ENCODE results near the gene CRYGB. TPM values are rescaled to one million over a fixed set of nuclear protein-coding genes. Genes with fewer than 3 reads are reported as not detected.
"Not testable (repeated sequence)": the region's sequence is repeated elsewhere in the genome, so short reads cannot be mapped to it uniquely, and the experiment has no call there.

Gene CRYGB
- total RNA-seq, 1 experiment from 2014 or later = not detected

GRCh38 chr2:208139447-208139846, 6.5 kb downstream of the CRYGB start:
- no peak overlapping the region for H3K9ac ChIP-seq (ENCODE audit: extremely low read depth, insufficient read length, low read length)
- H4K20me1 ChIP-seq (ENCODE audit: control insufficient read depth, insufficient read depth, insufficient read length) = no peaks in the 10 kb centered on the region
- H3K56ac ChIP-seq (ENCODE audit: insufficient read length, low read depth, low read length) = no peak overlapping the region
- H3K9me3 ChIP-seq (ENCODE audit: control insufficient read depth, low read depth, low read length) = peaks cover 7% of the 10 kb centered on the region
- H3K79me2 ChIP-seq (ENCODE audit: insufficient read depth, low read length) = no peaks in the 10 kb centered on the region
- H4K8ac ChIP-seq (replicated peaks; ENCODE audit: insufficient read length, low read depth, low read length) = no peak overlapping the region
- no peak overlapping the region for H3K4ac ChIP-seq (ENCODE audit: low read depth, low read length)
- no peak for TF ChIP-seq CTCF (conservative IDR thresholded peaks at IDR 0.05)
- no peak for DNase-seq
- H3K36me3 Mint-ChIP-seq (ENCODE audit: insufficient read depth in 1 of 3, low read depth in 3 of 3) = peaks cover 14 to 19% (median 16%) of the 10 kb centered on the region in 3 experiments
- no peak overlapping the region for H4K91ac ChIP-seq (ENCODE audit: insufficient read length, low read depth, low read length)
- H3K18ac ChIP-seq (ENCODE audit: insufficient read length, low read depth, low read length) = no peak overlapping the region
- no peaks in the 10 kb centered on the region for H3K23me2 ChIP-seq (ENCODE audit: insufficient read length, low read depth, low read length, poor library complexity, severe bottlenecking)
- H2AK5ac ChIP-seq (ENCODE audit: insufficient read length, low read length) = no peak overlapping the region
- WGBS (ENCODE audit: extremely low coverage, insufficient read length, low lambda C conversion rate) = no CpG with 5 or more reads among the region's 18 CpGs
- H2BK120ac ChIP-seq (ENCODE audit: low read depth, low read length, poor library complexity, severe bottlenecking) = no peak overlapping the region
- no peak overlapping the region for H2BK5ac ChIP-seq (ENCODE audit: insufficient read length, low read length)
- H3T11ph ChIP-seq (ENCODE audit: low read length) = no peak overlapping the region
- H3K14ac ChIP-seq (ENCODE audit: insufficient read depth, low read length) = no peak overlapping the region
- no peaks in the 10 kb centered on the region; the same call in none of the 2 replicates for H3K27me3 Mint-ChIP-seq (ENCODE audit: low read depth)
- H3K9me3 Mint-ChIP-seq = peaks cover 17 to 27% of the 10 kb centered on the region in 2 experiments
- no peak overlapping the region for H3K4me3 Mint-ChIP-seq
- H3K4me1 Mint-ChIP-seq = peaks cover 9 to 16% of the 10 kb centered on the region in 2 experiments
- no peak overlapping the region for H2BK12ac ChIP-seq (ENCODE audit: insufficient read length, low read depth, low read length)
- H3K27ac Mint-ChIP-seq = 0 out of 7 replicates have a peak overlapping the region, but pooled peaks of 1 of the 3 experiments have one; percentile 23
- no peak overlapping the region for H2AFZ ChIP-seq (ENCODE audit: low read length)
- H3K23ac ChIP-seq (ENCODE audit: insufficient read length, low read depth, low read length) = no peak overlapping the region
- no peak overlapping the region for H2BK15ac ChIP-seq (ENCODE audit: low read depth, low read length)
- no peaks in the 10 kb centered on the region for H3K27me3 ChIP-seq (ENCODE audit: insufficient read depth, low read length)
- H3K4me2 ChIP-seq (ENCODE audit: insufficient read depth, insufficient read length, low read length) = no peak overlapping the region
- H3K27ac ChIP-seq (ENCODE audit: insufficient read length, low read depth, low read length) = no peak overlapping the region
- peaks cover 2% of the 10 kb centered on the region for H3K4me1 ChIP-seq (ENCODE audit: insufficient read depth, low read length)
- no peak overlapping the region for H2BK20ac ChIP-seq (ENCODE audit: low read depth, low read length, poor library complexity, severe bottlenecking)
- no peaks in the 10 kb centered on the region for H3K79me1 ChIP-seq (ENCODE audit: insufficient read depth, low read depth, low read length, poor library complexity, severe bottlenecking)
- H4K5ac ChIP-seq (ENCODE audit: insufficient read length, low read depth, low read length) = no peak overlapping the region

DNA sequence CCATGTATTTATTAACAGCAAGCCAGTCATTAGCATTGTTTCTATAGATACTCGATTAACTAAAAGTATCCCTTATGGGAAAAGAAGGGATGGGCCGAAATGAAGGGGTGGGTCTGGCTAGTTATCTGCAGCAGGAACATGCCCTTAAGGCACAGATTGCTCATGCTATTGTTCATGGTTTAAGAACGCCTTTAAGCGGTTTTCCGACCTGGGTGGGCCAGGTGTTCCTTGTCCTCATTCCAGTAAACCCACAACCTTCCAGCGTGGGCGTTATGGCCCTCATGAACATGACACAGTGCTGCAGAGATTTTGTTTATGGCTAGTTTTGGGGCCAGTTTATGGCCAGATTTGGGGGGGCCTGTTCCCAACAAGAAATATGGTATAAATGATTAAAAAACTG, 7.6 kb downstream of the CRYGB start:
- not testable (repeated sequence) for H2BK5ac ChIP-seq (ENCODE audit: insufficient read length, low read length); H3K27me3 ChIP-seq (ENCODE audit: insufficient read depth, low read length); H2AFZ ChIP-seq (ENCODE audit: low read length); H3K9me3 ChIP-seq (ENCODE audit: control insufficient read depth, low read depth, low read length); H4K91ac ChIP-seq (ENCODE audit: insufficient read length, low read depth, low read length); H3K27ac Mint-ChIP-seq; H4K5ac ChIP-seq (ENCODE audit: insufficient read length, low read depth, low read length); H3K27me3 Mint-ChIP-seq (ENCODE audit: low read depth); H2AK5ac ChIP-seq (ENCODE audit: insufficient read length, low read length); H3K79me1 ChIP-seq (ENCODE audit: insufficient read depth, low read depth, low read length, poor library complexity, severe bottlenecking); H3K56ac ChIP-seq (ENCODE audit: insufficient read length, low read depth, low read length); H3K23ac ChIP-seq (ENCODE audit: insufficient read length, low read depth, low read length); H3K4ac ChIP-seq (ENCODE audit: low read depth, low read length); H3K4me2 ChIP-seq (ENCODE audit: insufficient read depth, insufficient read length, low read length); H3K9ac ChIP-seq (ENCODE audit: extremely low read depth, insufficient read length, low read length); H3K4me1 ChIP-seq (ENCODE audit: insufficient read depth, low read length); H4K20me1 ChIP-seq (ENCODE audit: control insufficient read depth, insufficient read depth, insufficient read length); H3K27ac ChIP-seq (ENCODE audit: insufficient read length, low read depth, low read length); H3K14ac ChIP-seq (ENCODE audit: insufficient read depth, low read length); H4K8ac ChIP-seq (replicated peaks; ENCODE audit: insufficient read length, low read depth, low read length); H2BK12ac ChIP-seq (ENCODE audit: insufficient read length, low read depth, low read length); H3K18ac ChIP-seq (ENCODE audit: insufficient read length, low read depth, low read length); H3K4me3 Mint-ChIP-seq; H3T11ph ChIP-seq (ENCODE audit: low read length); DNase-seq; H2BK20ac ChIP-seq (ENCODE audit: low read depth, low read length, poor library complexity, severe bottlenecking); H3K23me2 ChIP-seq (ENCODE audit: insufficient read length, low read depth, low read length, poor library complexity, severe bottlenecking); H2BK15ac ChIP-seq (ENCODE audit: low read depth, low read length); H3K79me2 ChIP-seq (ENCODE audit: insufficient read depth, low read length); H2BK120ac ChIP-seq (ENCODE audit: low read depth, low read length, poor library complexity, severe bottlenecking)
- Mint-ChIP-seq H3K36me3 (ENCODE audit: insufficient read depth in 1 of 3, low read depth in 3 of 3) (peaks cover 14 to 19% (median 16%) of the 10 kb centered on the region in 3 experiments), H3K4me1 (peaks cover 9 to 14% of the 10 kb centered on the region in 2 experiments), H3K9me3 (peaks cover 17 to 27% of the 10 kb centered on the region in 2 experiments)
- no CpG with 5 or more reads among the region's 7 CpGs for WGBS (ENCODE audit: extremely low coverage, insufficient read length, low lambda C conversion rate)

Data from H9 (cell line).